Activated CD8-positive, alpha-beta T cell treated with anti-CD3 and anti-CD28 coated beads, Interleukin-2, amount 10 ng/mL, durations not matched to agents 7 days and 5 days (primary cell): ENCODE data around the gene ULBP1. TPM values are rescaled to one million over a fixed set of nuclear protein-coding genes. Genes with fewer than 3 reads are reported as not detected.

Experiments
- total RNA-seq, 2 experiments: library from RNA; stranded (reverse); gene quantifications; one replicate each; pipeline ENCODE4 v1.2.3, GENCODE V29; 2021

ULBP1 gene
- total RNA-seq, 2 experiments from 2014 or later = 0.65 to 0.71 TPM

Other genes with a start within 250 kb of the ULBP1 start
- 10 to 100 TPM; 33.2 to 33.9 TPM for gene LATS1, start 245.8 kb upstream of the ULBP1 start, total RNA-seq
- 10 to 100 TPM; 67.7 to 69.4 TPM for gene NUP43, start 217.4 kb upstream of the ULBP1 start, total RNA-seq
- gene PCMT1, start 214.2 kb upstream of the ULBP1 start, total RNA-seq = 100 to 1,000 TPM; 102 to 104 TPM
- 1 to 10 TPM; 1.4 to 2.2 TPM for gene LRP11, start 99.6 kb upstream of the ULBP1 start, total RNA-seq
- gene RAET1E, start 65.8 kb upstream of the ULBP1 start, total RNA-seq = not detected
- not detected for gene RAET1G, start 40.8 kb upstream of the ULBP1 start, total RNA-seq
- gene ULBP2, start 21.9 kb upstream of the ULBP1 start, total RNA-seq = under 1 TPM; 0.40 to 0.60 TPM
- gene RAET1L, start 61.6 kb downstream of the ULBP1 start, total RNA-seq = not detected
- 1 to 10 TPM; 1.8 to 2.9 TPM for gene ULBP3, start 105.2 kb downstream of the ULBP1 start, total RNA-seq
- not detected for gene PPP1R14C, start 179.1 kb downstream of the ULBP1 start, total RNA-seq